ENCODE measurements around the gene NFATC3.

DNA sequence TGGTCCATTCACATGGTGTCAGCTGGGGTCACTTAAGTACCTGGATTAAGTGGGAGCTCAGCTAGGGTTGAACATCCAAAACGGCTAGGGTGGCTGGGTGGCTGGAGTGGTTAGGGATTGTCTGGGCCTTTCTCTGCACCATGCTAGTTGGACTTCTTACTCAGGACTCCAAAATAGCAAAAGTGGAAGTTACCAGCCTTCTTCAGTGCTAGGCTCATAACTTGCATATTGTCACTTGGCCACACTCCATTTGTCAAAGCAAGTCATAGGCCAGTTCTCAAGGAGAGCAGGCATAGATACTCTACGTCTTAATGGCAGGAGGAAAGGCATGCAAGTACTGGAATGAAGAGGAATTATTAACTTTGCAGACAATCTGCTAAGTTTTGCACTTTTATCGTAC lies 81.1 kb downstream of the NFATC3 start:
- TF ChIP-seq, protein P1, sequence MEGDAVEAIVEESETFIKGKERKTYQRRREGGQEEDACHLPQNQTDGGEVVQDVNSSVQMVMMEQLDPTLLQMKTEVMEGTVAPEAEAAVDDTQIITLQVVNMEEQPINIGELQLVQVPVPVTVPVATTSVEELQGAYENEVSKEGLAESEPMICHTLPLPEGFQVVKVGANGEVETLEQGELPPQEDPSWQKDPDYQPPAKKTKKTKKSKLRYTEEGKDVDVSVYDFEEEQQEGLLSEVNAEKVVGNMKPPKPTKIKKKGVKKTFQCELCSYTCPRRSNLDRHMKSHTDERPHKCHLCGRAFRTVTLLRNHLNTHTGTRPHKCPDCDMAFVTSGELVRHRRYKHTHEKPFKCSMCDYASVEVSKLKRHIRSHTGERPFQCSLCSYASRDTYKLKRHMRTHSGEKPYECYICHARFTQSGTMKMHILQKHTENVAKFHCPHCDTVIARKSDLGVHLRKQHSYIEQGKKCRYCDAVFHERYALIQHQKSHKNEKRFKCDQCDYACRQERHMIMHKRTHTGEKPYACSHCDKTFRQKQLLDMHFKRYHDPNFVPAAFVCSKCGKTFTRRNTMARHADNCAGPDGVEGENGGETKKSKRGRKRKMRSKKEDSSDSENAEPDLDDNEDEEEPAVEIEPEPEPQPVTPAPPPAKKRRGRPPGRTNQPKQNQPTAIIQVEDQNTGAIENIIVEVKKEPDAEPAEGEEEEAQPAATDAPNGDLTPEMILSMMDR (IDR thresholded peaks at IDR 0.05; ENCODE audit: low read depth, low read length, missing input control), result no peak
- TF ChIP-seq GABPA (IDR thresholded peaks at IDR 0.05 in 1 of 2, conservative IDR thresholded peaks at IDR 0.05 in 1 of 2) (no peak), JUND (IDR thresholded peaks at IDR 0.05) (no peak), ATF3 (IDR thresholded peaks at IDR 0.05) (no peak)

Measured in liver (tissue), 3 donors.